Trophoblast cell (in vitro differentiated cells and primary cell): ENCODE results near the gene NAB1.

Experiments
- DNase-seq, 2 donors: peaks; one replicate each; pipeline ENCODE4 v3.0.0-alpha.2; 2016
- H2AFZ ChIP-seq: 2 replicates; pipeline ENCODE4 v1.6.1; 2013; ENCODE audit warnings: low read length, moderate library complexity, mild to moderate bottlenecking; ENCODE audit not compliant: insufficient read depth, poor library complexity
- H2AK5ac ChIP-seq: 2 replicates; pipeline ENCODE4 v1.6.1; 2013; ENCODE audit warnings: mild to moderate bottlenecking, low read length
- H2BK120ac ChIP-seq: 2 replicates; pipeline ENCODE4 v1.6.1; 2013; ENCODE audit warnings: low read length, mild to moderate bottlenecking, moderate library complexity; ENCODE audit not compliant: insufficient read depth, poor library complexity
- H2BK12ac ChIP-seq: 2 replicates; pipeline ENCODE4 v1.6.1; 2013; ENCODE audit warnings: mild to moderate bottlenecking, low read length, moderate library complexity
- H2BK5ac ChIP-seq: 2 replicates; pipeline ENCODE4 v1.6.1; 2013; ENCODE audit warnings: low read length, low read depth, moderate library complexity, mild to moderate bottlenecking; ENCODE audit not compliant: poor library complexity
- H3K14ac ChIP-seq: 2 replicates; pipeline ENCODE4 v1.6.1; 2013; ENCODE audit warnings: mild to moderate bottlenecking, low read length
- H3K18ac ChIP-seq: 2 replicates; pipeline ENCODE4 v1.6.1; 2013; ENCODE audit warnings: mild to moderate bottlenecking, low read length
- H3K23ac ChIP-seq: 2 replicates; pipeline ENCODE4 v1.6.1; 2013; ENCODE audit warnings: low read length
- H3K27ac ChIP-seq: 2 replicates; pipeline ENCODE4 v1.5.1; 2013; ENCODE audit warnings: low read depth, mild to moderate bottlenecking, inconsistent platforms, low read length, moderate library complexity
- H3K27me3 ChIP-seq: 2 replicates; pipeline ENCODE4 v1.6.1; 2013; ENCODE audit warnings: inconsistent platforms, mild to moderate bottlenecking, low read length, moderate library complexity; ENCODE audit not compliant: insufficient read depth
- H3K36me3 ChIP-seq, 2 experiments: 1 replicate in 1 of 2; 2 replicates in 1 of 2; pipeline ENCODE4 v1.6.1; 2013; ENCODE audit warnings: low read length in 2 of 2, mild to moderate bottlenecking in 2 of 2, moderate library complexity in 1 of 2; ENCODE audit not compliant: insufficient read depth in 2 of 2, control insufficient read depth in 1 of 2
- H3K4ac ChIP-seq: 2 replicates; pipeline ENCODE4 v1.6.1; 2013; ENCODE audit warnings: low read depth, mild to moderate bottlenecking, low read length, moderate library complexity
- H3K4me1 ChIP-seq, 2 experiments: 1 replicate in 1 of 2; 2 replicates in 1 of 2; pipeline ENCODE4 v1.6.1; 2013; ENCODE audit warnings: low read length in 2 of 2, mild to moderate bottlenecking in 2 of 2, moderate library complexity in 1 of 2; ENCODE audit not compliant: insufficient read depth in 2 of 2, control insufficient read depth in 1 of 2
- H3K4me2 ChIP-seq: 2 replicates; pipeline ENCODE4 v1.6.1; 2013; ENCODE audit warnings: inconsistent platforms, mild to moderate bottlenecking, low read length, moderate library complexity
- H3K4me3 ChIP-seq: 2 replicates; pipeline ENCODE4 v1.5.1; 2013; ENCODE audit warnings: mild to moderate bottlenecking, low read depth, low read length, inconsistent platforms
- H3K79me1 ChIP-seq: one replicate; pipeline ENCODE4 v1.6.1; 2013; ENCODE audit warnings: low read length
- H3K79me2 ChIP-seq: 2 replicates; pipeline ENCODE4 v1.6.1; 2013; ENCODE audit warnings: low read length, mild to moderate bottlenecking; ENCODE audit not compliant: control insufficient read depth, insufficient read depth, poor library complexity
- H3K9ac ChIP-seq: 2 replicates; pipeline ENCODE4 v1.6.1; 2013; ENCODE audit warnings: mild to moderate bottlenecking, low read length
- H3K9me3 ChIP-seq: 2 replicates; pipeline ENCODE4 v1.6.1; 2013; ENCODE audit warnings: low read depth, mild to moderate bottlenecking, control low read depth, inconsistent platforms, low read length; ENCODE audit not compliant: insufficient read depth
- H4K12ac ChIP-seq: 2 replicates; pipeline ENCODE4 v1.6.1; 2013; ENCODE audit warnings: low read depth, mild to moderate bottlenecking, low read length, moderate library complexity
- H4K8ac ChIP-seq: 2 replicates; pipeline ENCODE4 v1.6.1; 2013; ENCODE audit warnings: low read depth, mild to moderate bottlenecking, low read length, moderate library complexity
- H4K91ac ChIP-seq: one replicate; pipeline ENCODE4 v1.6.1; 2013; ENCODE audit warnings: low read depth, mild to moderate bottlenecking, low read length, moderate library complexity
- whole genome bisulfite sequencing: extraction: QIAGEN DNeasy Blood & Tissue Kit; methylation state at CpG from one replicate; pipeline ENCODE4 v1.1.7; 2013; ENCODE audit warnings: missing lambda C conversion rate; ENCODE audit not compliant: insufficient read length, insufficient coverage; ENCODE audit errors: extremely low coverage; 5-methylcytosine and 5-hydroxymethylcytosine counted together

The NAB1 gene

GRCh38 chr2:190718652-190719526, 70.0 kb downstream of the NAB1 start:
- Histone ChIP-seq H4K91ac (peak overlapping the region; percentile 21), H3K4me2 (peak overlapping the region; percentile 36)
- no CpG with 5 or more reads among the region's 7 CpGs for WGBS

GRCh38 chr2:190720276-190720675, 71.4 kb downstream of the NAB1 start:
- Histone ChIP-seq H3K23ac (no peak overlapping the region), H3K14ac (no peak overlapping the region), H3K36me3 (no peaks in the 10 kb centered on the region), H3K4me1 (peaks cover 19 to 20% of the 10 kb centered on the region in 2 experiments), H2AK5ac (peak overlapping the region; percentile 34), H3K4me2 (no peak overlapping the region), H2AFZ (no peak overlapping the region), H3K18ac (no peak overlapping the region), H4K8ac (no peak overlapping the region), H3K27me3 (no peaks in the 10 kb centered on the region), H3K27ac (no peak overlapping the region), H3K4ac (no peak overlapping the region), H4K12ac (no peak overlapping the region), H4K91ac (peak overlapping the region; percentile 11), H3K9ac (no peak overlapping the region), H3K4me3 (no peak overlapping the region), H3K79me1 (peaks cover 7% of the 10 kb centered on the region), H2BK5ac (no peak overlapping the region), H3K79me2 (no peaks in the 10 kb centered on the region), H3K9me3 (no peaks in the 10 kb centered on the region), H2BK120ac (peak overlapping the region; percentile 21), H2BK12ac (peak overlapping the region; percentile 25)
- DNase-seq, result no peak
- WGBS, result no CpG with 5 or more reads among the region's 6 CpGs

More at GRCh38 chr2:190718652-190719526, 70.0 kb downstream of the NAB1 start:
- no peak overlapping the region for H2AK5ac ChIP-seq
- peaks cover 7% of the 10 kb centered on the region for H3K79me1 ChIP-seq
- no peak overlapping the region for H4K8ac ChIP-seq
- no peak overlapping the region for H3K18ac ChIP-seq
- H3K4ac ChIP-seq, result no peak overlapping the region
- H3K4me3 ChIP-seq, result no peak overlapping the region
- H3K9ac ChIP-seq, result no peak overlapping the region
- no peak overlapping the region for H2AFZ ChIP-seq
- H3K4me1 ChIP-seq, result peaks cover 19 to 20% of the 10 kb centered on the region in 2 experiments
- no peaks in the 10 kb centered on the region for H3K79me2 ChIP-seq
- peak overlapping the region; percentile 86 for H3K27ac ChIP-seq
- peak overlapping the region; percentile 46 for H2BK120ac ChIP-seq
- H2BK12ac ChIP-seq, result peak overlapping the region; percentile 84
- H4K12ac ChIP-seq, result no peak overlapping the region
- H3K27me3 ChIP-seq, result no peaks in the 10 kb centered on the region
- peak; percentile 98 to 99 for DNase-seq
- H3K36me3 ChIP-seq, result no peaks in the 10 kb centered on the region
- H3K9me3 ChIP-seq, result no peaks in the 10 kb centered on the region
- H3K14ac ChIP-seq, result peak overlapping the region; percentile 31
- H2BK5ac ChIP-seq, result peak overlapping the region; percentile 61
- no peak overlapping the region for H3K23ac ChIP-seq

GRCh38 chr2:190720691-190721090, 71.8 kb downstream of the NAB1 start:
- no peak overlapping the region for H3K9ac ChIP-seq
- H4K91ac ChIP-seq, result no peak overlapping the region
- H3K79me1 ChIP-seq, result peaks cover 7% of the 10 kb centered on the region
- no peak overlapping the region for H2AFZ ChIP-seq
- H3K4me1 ChIP-seq, result peaks cover 19 to 20% of the 10 kb centered on the region in 2 experiments
- no peak overlapping the region for H3K23ac ChIP-seq
- no peak for DNase-seq
- H2BK120ac ChIP-seq, result no peak overlapping the region
- no peaks in the 10 kb centered on the region for H3K36me3 ChIP-seq
- H3K27ac ChIP-seq, result no peak overlapping the region
- no peak overlapping the region for H3K4ac ChIP-seq
- H3K4me3 ChIP-seq, result no peak overlapping the region
- no peak overlapping the region for H2AK5ac ChIP-seq
- no peak overlapping the region for H3K14ac ChIP-seq
- no peaks in the 10 kb centered on the region for H3K9me3 ChIP-seq
- no peak overlapping the region for H3K18ac ChIP-seq
- H4K12ac ChIP-seq, result no peak overlapping the region
- H2BK5ac ChIP-seq, result no peak overlapping the region
- H2BK12ac ChIP-seq, result no peak overlapping the region
- no peak overlapping the region for H3K4me2 ChIP-seq
- no CpG with 5 or more reads among the region's 1 CpG for WGBS
- H3K79me2 ChIP-seq, result no peaks in the 10 kb centered on the region
- H3K27me3 ChIP-seq, result no peaks in the 10 kb centered on the region
- H4K8ac ChIP-seq, result no peak overlapping the region

DNA sequence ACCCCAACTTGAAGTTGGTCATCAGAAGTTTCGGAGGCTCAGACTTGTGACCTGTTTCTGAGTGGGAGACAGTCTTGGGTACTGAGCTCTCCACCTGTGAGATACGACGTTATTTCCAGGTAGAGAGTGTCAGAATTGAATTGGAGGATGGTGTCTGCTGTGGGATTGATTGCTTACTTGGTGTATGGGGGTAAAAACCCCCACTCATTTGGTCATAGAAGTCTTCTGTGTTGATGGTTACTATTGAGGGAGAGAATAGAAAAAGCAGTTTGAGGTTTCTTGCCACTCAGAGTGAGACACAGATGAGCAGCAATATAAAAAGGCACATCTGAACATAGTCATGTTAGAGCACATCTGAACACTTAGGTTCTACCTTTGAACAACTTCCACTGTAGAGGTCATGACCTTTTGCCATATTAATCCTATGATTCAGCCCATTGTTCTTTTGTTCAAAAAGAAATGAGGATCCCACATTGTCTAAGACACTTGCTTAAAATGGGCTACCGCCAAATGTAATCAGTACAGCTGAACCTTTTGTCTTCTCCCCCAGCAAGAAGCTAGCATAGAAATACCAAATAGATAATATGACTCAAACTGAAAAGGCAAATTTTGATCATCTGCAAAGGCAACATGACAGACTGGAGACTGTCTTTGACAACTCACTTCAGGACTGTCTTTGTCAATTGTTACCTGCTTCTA, 73.3 kb downstream of the NAB1 start:
- DNase-seq, result no peak
- peaks cover 7% of the 10 kb centered on the region for H3K79me1 ChIP-seq
- H2BK12ac ChIP-seq, result no peak overlapping the region
- no peak overlapping the region for H4K91ac ChIP-seq
- no peak overlapping the region for H4K12ac ChIP-seq
- H2AK5ac ChIP-seq, result no peak overlapping the region
- H3K4me2 ChIP-seq, result no peak overlapping the region
- H3K27me3 ChIP-seq, result no peaks in the 10 kb centered on the region
- H3K18ac ChIP-seq, result no peak overlapping the region
- no peak overlapping the region for H3K14ac ChIP-seq
- peaks cover 19 to 20% of the 10 kb centered on the region in 2 experiments for H3K4me1 ChIP-seq
- no peaks in the 10 kb centered on the region for H3K9me3 ChIP-seq
- no peak overlapping the region for H3K23ac ChIP-seq
- no peak overlapping the region for H3K9ac ChIP-seq
- no peak overlapping the region for H2BK5ac ChIP-seq
- H3K79me2 ChIP-seq, result no peaks in the 10 kb centered on the region
- WGBS, result no CpG with 5 or more reads among the region's 4 CpGs
- H3K4ac ChIP-seq, result no peak overlapping the region
- H2AFZ ChIP-seq, result no peak overlapping the region
- H4K8ac ChIP-seq, result no peak overlapping the region
- H3K36me3 ChIP-seq, result no peaks in the 10 kb centered on the region
- no peak overlapping the region for H2BK120ac ChIP-seq
- H3K4me3 ChIP-seq, result no peak overlapping the region
- H3K27ac ChIP-seq, result no peak overlapping the region
